ENCODE results near the gene ENOX1.
A peak's percentile ranks its signal among the peaks of the same experiment; 100 is the strongest.
"Not testable (repeated sequence)": the region's sequence is repeated elsewhere in the genome, so short reads cannot be mapped to it uniquely, and the experiment has no call there.

ENOX1 gene

GRCh38 chr13:43180837-43181236 is 605.9 kb downstream of the ENOX1 start:
- CTCF ChIA-PET, result no interaction called here
- H3K36me3 ChIP-seq (ENCODE audit: control insufficient read depth in 4 of 4, insufficient read depth in 4 of 4, low read length in 3 of 4), result no peaks in the 10 kb centered on the region
- POLR2A ChIA-PET, result no interaction called here

GRCh38 chr13:43180036-43180660 is 606.6 kb downstream of the ENOX1 start:
- CTCF ChIA-PET, result no interaction called here

More at GRCh38 chr13:43180837-43181236, 605.9 kb downstream of the ENOX1 start:
- H3K4me3 ChIP-seq (ENCODE audit: control insufficient read depth in 1 of 7, extremely low read depth in 1 of 7, insufficient read depth in 4 of 7, low read depth in 2 of 7, low read length in 6 of 7), result no peak overlapping the region
- H3K4me1 ChIP-seq (ENCODE audit: control extremely low read depth in 1 of 4, control insufficient read depth in 4 of 4, insufficient read depth in 4 of 4, low read length in 3 of 4), result peaks cover 0 to 2% (median 0%) of the 10 kb centered on the region in 4 experiments
- 93% methylated on average over 16 of the region's 16 CpGs for WGBS (ENCODE audit: insufficient coverage)
- no peaks in the 10 kb centered on the region for H3K27me3 ChIP-seq (replicated peaks in 2 of 5; ENCODE audit: control insufficient read depth in 4 of 5, insufficient read depth in 5 of 5, low read length in 4 of 5)
- H3K9me3 ChIP-seq (ENCODE audit: control extremely low read depth in 1 of 5, control insufficient read depth in 4 of 5, insufficient read depth in 2 of 5, low read depth in 1 of 5, low read length in 4 of 5), result peaks cover 0 to 4% (median 0%) of the 10 kb centered on the region in 5 experiments
- no peak for DNase-seq
- no peak overlapping the region for H3K27ac ChIP-seq (ENCODE audit: insufficient read depth in 1 of 2, low read depth in 1 of 2, low read length in 2 of 2, poor library complexity in 1 of 2, severe bottlenecking in 2 of 2)

GRCh38 chr13:43171489-43171888 is 615.3 kb downstream of the ENOX1 start:
- H3K27me3 ChIP-seq (replicated peaks in 2 of 5; ENCODE audit: control insufficient read depth in 4 of 5, insufficient read depth in 5 of 5, low read length in 4 of 5), result no peaks in the 10 kb centered on the region
- ChIA-PET POLR2A (no interaction called here), CTCF (interaction anchor here (1.3 kb wide), 1 partner anchor 79 kb away, joined by 3 read pairs; no protein-coding TSS in a partner anchor)
- no peaks in the 10 kb centered on the region for H3K36me3 ChIP-seq (ENCODE audit: control insufficient read depth in 4 of 4, insufficient read depth in 4 of 4, low read length in 3 of 4)
- peaks cover 0 to 7% (median 3%) of the 10 kb centered on the region in 4 experiments for H3K4me1 ChIP-seq (ENCODE audit: control extremely low read depth in 1 of 4, control insufficient read depth in 4 of 4, insufficient read depth in 4 of 4, low read length in 3 of 4)
- H3K4me3 ChIP-seq (ENCODE audit: control insufficient read depth in 1 of 7, extremely low read depth in 1 of 7, insufficient read depth in 4 of 7, low read depth in 2 of 7, low read length in 6 of 7), result no peak overlapping the region
- H3K9me3 ChIP-seq (ENCODE audit: control extremely low read depth in 1 of 5, control insufficient read depth in 4 of 5, insufficient read depth in 2 of 5, low read depth in 1 of 5, low read length in 4 of 5), result no peaks in the 10 kb centered on the region
- peak in 1 of 3 donors; percentile 6 for DNase-seq
- H3K27ac ChIP-seq (ENCODE audit: insufficient read depth in 1 of 2, low read depth in 1 of 2, low read length in 2 of 2, poor library complexity in 1 of 2, severe bottlenecking in 2 of 2), result no peak overlapping the region

More at GRCh38 chr13:43180036-43180660, 606.6 kb downstream of the ENOX1 start:
- POLR2A ChIA-PET, result no interaction called here
- Histone ChIP-seq H3K27me3 (replicated peaks in 2 of 5; ENCODE audit: control insufficient read depth in 4 of 5, insufficient read depth in 5 of 5, low read length in 4 of 5) (no peaks in the 10 kb centered on the region), H3K4me3 (ENCODE audit: control insufficient read depth in 1 of 7, extremely low read depth in 1 of 7, insufficient read depth in 4 of 7, low read depth in 2 of 7, low read length in 6 of 7) (no peak overlapping the region), H3K4me1 (ENCODE audit: control extremely low read depth in 1 of 4, control insufficient read depth in 4 of 4, insufficient read depth in 4 of 4, low read length in 3 of 4) (peaks cover 0 to 2% (median 0%) of the 10 kb centered on the region in 4 experiments), H3K36me3 (ENCODE audit: control insufficient read depth in 4 of 4, insufficient read depth in 4 of 4, low read length in 3 of 4) (no peaks in the 10 kb centered on the region), H3K27ac (ENCODE audit: insufficient read depth in 1 of 2, low read depth in 1 of 2, low read length in 2 of 2, poor library complexity in 1 of 2, severe bottlenecking in 2 of 2) (no peak overlapping the region), H3K9me3 (ENCODE audit: control extremely low read depth in 1 of 5, control insufficient read depth in 4 of 5, insufficient read depth in 2 of 5, low read depth in 1 of 5, low read length in 4 of 5) (peaks cover 0 to 4% (median 0%) of the 10 kb centered on the region in 5 experiments)
- no peak for DNase-seq
- WGBS (ENCODE audit: insufficient coverage), result 96% methylated on average over 8 of the region's 9 CpGs

GRCh38 chr13:43170506-43170905 is 616.3 kb downstream of the ENOX1 start:
- no CpG with 5 or more reads among the region's 2 CpGs for WGBS (ENCODE audit: insufficient coverage)
- no peak overlapping the region for H3K4me3 ChIP-seq (ENCODE audit: control insufficient read depth in 1 of 7, extremely low read depth in 1 of 7, insufficient read depth in 4 of 7, low read depth in 2 of 7, low read length in 6 of 7)

GRCh38 chr13:43168434-43168833 is 618.3 kb downstream of the ENOX1 start:
- H3K4me1 ChIP-seq (ENCODE audit: control extremely low read depth in 1 of 4, control insufficient read depth in 4 of 4, insufficient read depth in 4 of 4, low read length in 3 of 4); H3K27ac ChIP-seq (ENCODE audit: insufficient read depth in 1 of 2, low read depth in 1 of 2, low read length in 2 of 2, poor library complexity in 1 of 2, severe bottlenecking in 2 of 2); H3K9me3 ChIP-seq (ENCODE audit: control extremely low read depth in 1 of 5, control insufficient read depth in 4 of 5, insufficient read depth in 2 of 5, low read depth in 1 of 5, low read length in 4 of 5); H3K36me3 ChIP-seq (ENCODE audit: control insufficient read depth in 4 of 4, insufficient read depth in 4 of 4, low read length in 3 of 4); CTCF ChIA-PET; DNase-seq; H3K27me3 ChIP-seq (replicated peaks in 2 of 5; ENCODE audit: control insufficient read depth in 4 of 5, insufficient read depth in 5 of 5, low read length in 4 of 5); H3K4me3 ChIP-seq (ENCODE audit: control insufficient read depth in 1 of 7, extremely low read depth in 1 of 7, insufficient read depth in 4 of 7, low read depth in 2 of 7, low read length in 6 of 7); POLR2A ChIA-PET: not testable (repeated sequence)
- WGBS (ENCODE audit: insufficient coverage), result 95% methylated on average over 3 of the region's 3 CpGs

More at GRCh38 chr13:43170506-43170905, 616.3 kb downstream of the ENOX1 start:
- H3K4me1 ChIP-seq (ENCODE audit: control extremely low read depth in 1 of 4, control insufficient read depth in 4 of 4, insufficient read depth in 4 of 4, low read length in 3 of 4), result peaks cover 0 to 7% (median 3%) of the 10 kb centered on the region in 4 experiments
- H3K9me3 ChIP-seq (ENCODE audit: control extremely low read depth in 1 of 5, control insufficient read depth in 4 of 5, insufficient read depth in 2 of 5, low read depth in 1 of 5, low read length in 4 of 5), result peaks cover 0 to 2% (median 0%) of the 10 kb centered on the region in 5 experiments
- no peaks in the 10 kb centered on the region for H3K36me3 ChIP-seq (ENCODE audit: control insufficient read depth in 4 of 4, insufficient read depth in 4 of 4, low read length in 3 of 4)
- ChIA-PET CTCF (interaction anchor here (1.3 kb wide), 1 partner anchor 79 kb away, joined by 3 read pairs; no protein-coding TSS in a partner anchor), POLR2A (no interaction called here)
- H3K27ac ChIP-seq (ENCODE audit: insufficient read depth in 1 of 2, low read depth in 1 of 2, low read length in 2 of 2, poor library complexity in 1 of 2, severe bottlenecking in 2 of 2), result no peak overlapping the region
- peak in 1 of 3 donors; percentile 1 for DNase-seq
- H3K27me3 ChIP-seq (replicated peaks in 2 of 5; ENCODE audit: control insufficient read depth in 4 of 5, insufficient read depth in 5 of 5, low read length in 4 of 5), result no peaks in the 10 kb centered on the region

- Histone ChIP-seq H3K36me3 (ENCODE audit: control insufficient read depth in 4 of 4, insufficient read depth in 4 of 4, low read length in 3 of 4) (no peaks in the 10 kb centered on the region), H3K9me3 (ENCODE audit: control extremely low read depth in 1 of 5, control insufficient read depth in 4 of 5, insufficient read depth in 2 of 5, low read depth in 1 of 5, low read length in 4 of 5) (peaks cover 0 to 5% (median 0%) of the 10 kb centered on the region in 5 experiments), H3K27ac (ENCODE audit: insufficient read depth in 1 of 2, low read depth in 1 of 2, low read length in 2 of 2, poor library complexity in 1 of 2, severe bottlenecking in 2 of 2) (no peak overlapping the region), H3K4me1 (ENCODE audit: control extremely low read depth in 1 of 4, control insufficient read depth in 4 of 4, insufficient read depth in 4 of 4, low read length in 3 of 4) (peaks cover 0 to 7% (median 3%) of the 10 kb centered on the region in 4 experiments), H3K4me3 (ENCODE audit: control insufficient read depth in 1 of 7, extremely low read depth in 1 of 7, insufficient read depth in 4 of 7, low read depth in 2 of 7, low read length in 6 of 7) (no peak overlapping the region), H3K27me3 (replicated peaks in 2 of 5; ENCODE audit: control insufficient read depth in 4 of 5, insufficient read depth in 5 of 5, low read length in 4 of 5) (no peaks in the 10 kb centered on the region)
- ChIA-PET POLR2A (no interaction called here), CTCF (interaction anchor here (1.7 kb wide), 1 partner anchor 8 kb away, joined by 3 read pairs; no protein-coding TSS in a partner anchor)
- 100% methylated on average over 2 of the region's 2 CpGs for WGBS (ENCODE audit: insufficient coverage)
- DNase-seq, result no peak
Measured at GRCh38 chr13:43167731-43168130, 619.0 kb downstream of the ENOX1 start.

GRCh38 chr13:43166644-43167457 is 619.9 kb downstream of the ENOX1 start:
- H3K27me3 ChIP-seq (replicated peaks in 2 of 5; ENCODE audit: control insufficient read depth in 4 of 5, insufficient read depth in 5 of 5, low read length in 4 of 5), result no peaks in the 10 kb centered on the region
- 100% methylated on average over 6 of the region's 6 CpGs for WGBS (ENCODE audit: insufficient coverage)
- H3K27ac ChIP-seq (ENCODE audit: insufficient read depth in 1 of 2, low read depth in 1 of 2, low read length in 2 of 2, poor library complexity in 1 of 2, severe bottlenecking in 2 of 2), result no peak overlapping the region
- no peak for DNase-seq
- ChIA-PET POLR2A (no interaction called here), CTCF (interaction anchor here (1.1 to 1.7 kb wide), 2 partner anchors 9 to 20 kb away, joined by 3 read pairs; no protein-coding TSS in a partner anchor)
- H3K4me3 ChIP-seq (ENCODE audit: control insufficient read depth in 1 of 7, extremely low read depth in 1 of 7, insufficient read depth in 4 of 7, low read depth in 2 of 7, low read length in 6 of 7), result no peak overlapping the region
- H3K36me3 ChIP-seq (ENCODE audit: control insufficient read depth in 4 of 4, insufficient read depth in 4 of 4, low read length in 3 of 4), result no peaks in the 10 kb centered on the region
- H3K4me1 ChIP-seq (ENCODE audit: control extremely low read depth in 1 of 4, control insufficient read depth in 4 of 4, insufficient read depth in 4 of 4, low read length in 3 of 4), result peaks cover 0 to 7% (median 3%) of the 10 kb centered on the region in 4 experiments
- peaks cover 0 to 5% (median 0%) of the 10 kb centered on the region in 5 experiments for H3K9me3 ChIP-seq (ENCODE audit: control extremely low read depth in 1 of 5, control insufficient read depth in 4 of 5, insufficient read depth in 2 of 5, low read depth in 1 of 5, low read length in 4 of 5)
